Breast epithelium (tissue), 4 donors: ENCODE measurements around the gene CEP290. TPM values are rescaled to one million over a fixed set of nuclear protein-coding genes. Genes with fewer than 3 reads are reported as not detected.
"Not testable (repeated sequence)": the region's sequence is repeated elsewhere in the genome, so short reads cannot be mapped to it uniquely, and the experiment has no call there.

Experiments used
- DNase-seq, 2 donors: peaks; one replicate each; pipeline ENCODE4 v3.0.0-alpha.2; 2019; ENCODE audit warnings: low spot score in 2 of 2
- H3K27ac ChIP-seq, 2 donors: fragments of 200-600 bp; sonication (generic) in 1 of 2; one replicate each; pipeline ENCODE4 v1.5.1; 2016 to 2019; ENCODE audit warnings: mild to moderate bottlenecking in 1 of 2
- H3K27me3 ChIP-seq, 2 donors: fragments of 200-600 bp; sonication (generic) in 1 of 2; one replicate each; pipeline versions ENCODE4 v1.5.1 to v1.6.0; 2017 to 2019; ENCODE audit warnings: control low read depth in 1 of 2, mild to moderate bottlenecking in 1 of 2
- H3K36me3 ChIP-seq: fragments of 200-600 bp; one replicate; pipeline ENCODE4 v1.5.1; 2019
- H3K4me1 ChIP-seq, 2 donors: fragments of 200-600 bp; sonication (generic); one replicate each; pipeline ENCODE4 v1.5.1; 2016 to 2019; ENCODE audit warnings: control low read depth in 1 of 2
- H3K4me3 ChIP-seq, 3 donors: fragments of 200-600 bp; sonication (generic); 1 replicate in 2 of 3; 2 replicates in 1 of 3; pipeline ENCODE4 v1.5.1; 2016 to 2019; ENCODE audit warnings: mild to moderate bottlenecking in 3 of 3, moderate library complexity in 2 of 3
- H3K9me3 ChIP-seq, 2 donors: fragments of 200-600 bp; sonication (generic) in 1 of 2; one replicate each; pipeline ENCODE4 v1.5.1; 2016 to 2019; ENCODE audit warnings: control low read depth in 1 of 2
- POLR2A ChIP-seq: fragments of 450-650 bp; IDR thresholded peaks from one replicate; pipeline ENCODE4 v1.6.1; 2016; ENCODE audit warnings: antibody characterized with exemption, mild to moderate bottlenecking, moderate library complexity
- POLR2AphosphoS5 ChIP-seq, 3 donors: sonication (generic); formaldehyde crosslinking; IDR thresholded peaks; one replicate each; pipeline ENCODE4 v1.6.1; 2017; ENCODE audit warnings: antibody characterized with exemption in 3 of 3
- intact Hi-C: fragments of 100-400 bp; cut with DNase I; formaldehyde crosslinking; loops from one replicate; pipeline ENCODE4 v1.15.1; 2023; ENCODE audit warnings: low total_unique reads
- total RNA-seq, 3 donors: library from RNA; depleted of rRNA; stranded (reverse); fragments of >200 nt; gene quantifications; one replicate each; pipeline ENCODE4 v1.1.0, GENCODE V29; 2016
- TF ChIP-seq, protein P1 (sequence below), 3 donors: fragments of 450-650 bp; IDR thresholded peaks; one replicate each; pipeline ENCODE4 v1.5.1; 2016 to 2017; ENCODE audit warnings: antibody characterized with exemption in 3 of 3, mild to moderate bottlenecking in 3 of 3, moderate library complexity in 3 of 3

The CEP290 gene
- total RNA-seq, 3 donors from 2014 or later: 16.6 to 27.1 (median 24.6) TPM

DNA sequence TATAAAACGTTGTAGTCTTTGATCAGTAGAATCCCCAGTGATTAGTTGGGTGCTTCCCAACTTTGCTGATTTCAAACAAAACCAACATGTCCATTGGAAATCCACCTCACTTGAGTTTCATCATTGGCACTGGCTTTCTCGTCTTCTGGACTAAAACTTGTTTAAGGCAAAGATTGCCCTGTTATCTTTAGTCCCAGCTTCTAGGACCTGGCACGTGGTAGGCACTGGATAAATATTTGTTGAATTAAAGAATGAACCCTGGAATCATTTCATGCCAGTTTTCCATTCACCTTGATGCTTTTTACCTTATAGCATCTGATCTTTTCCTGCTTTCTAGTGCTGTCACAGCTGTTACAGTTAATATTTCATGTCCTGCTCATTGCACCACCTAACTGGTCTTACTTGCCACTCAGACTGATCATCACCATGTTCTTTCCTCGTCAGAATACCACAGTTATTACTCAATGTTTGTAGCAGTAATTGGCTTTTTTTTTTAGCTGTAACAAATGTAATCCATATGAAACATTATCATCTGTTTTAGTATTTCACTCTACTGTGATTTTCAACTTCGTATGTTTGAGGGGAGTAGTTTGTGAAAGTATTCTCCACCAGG lies 105.4 kb downstream of the CEP290 start:
- Histone ChIP-seq H3K4me1 (no peaks in the 10 kb centered on the region), H3K36me3 (no peaks in the 10 kb centered on the region), H3K4me3 (peak overlapping the region; percentile 55 to 91 (median 76)), H3K9me3 (no peaks in the 10 kb centered on the region), H3K27ac (no peak overlapping the region), H3K27me3 (no peaks in the 10 kb centered on the region)
- intact Hi-C loops: no loop called here
- TF ChIP-seq POLR2AphosphoS5 (IDR thresholded peaks at IDR 0.05): no peak
- TF ChIP-seq POLR2A: no peak
- TF ChIP-seq, protein P1, sequence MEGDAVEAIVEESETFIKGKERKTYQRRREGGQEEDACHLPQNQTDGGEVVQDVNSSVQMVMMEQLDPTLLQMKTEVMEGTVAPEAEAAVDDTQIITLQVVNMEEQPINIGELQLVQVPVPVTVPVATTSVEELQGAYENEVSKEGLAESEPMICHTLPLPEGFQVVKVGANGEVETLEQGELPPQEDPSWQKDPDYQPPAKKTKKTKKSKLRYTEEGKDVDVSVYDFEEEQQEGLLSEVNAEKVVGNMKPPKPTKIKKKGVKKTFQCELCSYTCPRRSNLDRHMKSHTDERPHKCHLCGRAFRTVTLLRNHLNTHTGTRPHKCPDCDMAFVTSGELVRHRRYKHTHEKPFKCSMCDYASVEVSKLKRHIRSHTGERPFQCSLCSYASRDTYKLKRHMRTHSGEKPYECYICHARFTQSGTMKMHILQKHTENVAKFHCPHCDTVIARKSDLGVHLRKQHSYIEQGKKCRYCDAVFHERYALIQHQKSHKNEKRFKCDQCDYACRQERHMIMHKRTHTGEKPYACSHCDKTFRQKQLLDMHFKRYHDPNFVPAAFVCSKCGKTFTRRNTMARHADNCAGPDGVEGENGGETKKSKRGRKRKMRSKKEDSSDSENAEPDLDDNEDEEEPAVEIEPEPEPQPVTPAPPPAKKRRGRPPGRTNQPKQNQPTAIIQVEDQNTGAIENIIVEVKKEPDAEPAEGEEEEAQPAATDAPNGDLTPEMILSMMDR (IDR thresholded peaks at IDR 0.05): no peak
- no peak for DNase-seq

DNA sequence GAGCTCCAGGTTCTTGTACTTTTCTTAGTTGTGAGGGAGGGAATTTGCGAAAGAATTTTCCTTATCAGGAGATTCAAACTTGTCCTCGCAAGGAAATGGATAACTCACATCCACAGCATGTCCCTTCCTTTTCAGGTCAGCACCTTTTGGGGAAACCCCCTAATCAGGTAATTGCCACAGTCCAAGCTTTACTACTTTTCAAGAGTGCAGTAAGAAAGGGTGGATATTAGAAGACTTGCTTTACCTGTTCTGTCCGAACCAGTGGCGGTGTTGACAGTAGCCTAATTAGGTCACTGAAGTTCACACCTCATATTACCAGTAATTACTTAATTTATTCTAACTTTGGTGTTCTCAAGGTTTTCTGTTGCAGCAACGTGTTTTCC lies 106.0 kb downstream of the CEP290 start:
- H3K27ac ChIP-seq: peak overlapping the region; percentile 62 to 81

DNA sequence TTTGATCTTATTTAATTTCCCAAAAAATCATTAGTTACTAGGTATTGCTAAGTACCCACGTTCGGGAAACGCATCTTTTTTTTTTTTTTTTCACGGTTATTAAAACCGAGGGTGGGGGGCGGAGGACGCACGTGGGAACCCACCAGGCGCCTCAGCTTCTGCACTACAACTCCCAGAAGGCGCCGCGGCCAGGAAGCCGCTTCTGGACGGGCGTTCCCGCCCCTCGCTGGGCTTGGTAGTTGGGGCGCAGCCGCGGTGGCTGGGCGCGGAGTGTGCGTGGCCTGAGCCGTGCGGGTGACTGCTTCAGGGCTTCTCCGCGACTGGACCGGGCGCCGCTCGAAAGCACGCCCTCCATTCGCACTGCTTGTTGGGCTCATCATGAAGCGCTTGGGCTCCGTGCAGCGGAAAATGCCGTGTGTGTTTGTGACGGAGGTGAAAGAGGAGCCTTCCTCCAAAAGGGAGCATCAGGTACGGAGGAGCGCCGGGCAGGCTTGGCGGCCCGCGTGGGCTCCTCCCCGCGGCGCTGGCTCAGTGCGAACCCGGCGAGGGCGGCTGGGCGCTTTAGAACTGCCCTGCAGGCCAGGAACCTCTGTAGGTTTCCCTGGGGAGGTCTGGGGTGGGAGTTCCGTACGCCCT lies 106.5 kb downstream of the CEP290 start:
- H3K4me1 ChIP-seq: no peaks in the 10 kb centered on the region
- H3K27ac ChIP-seq: peak overlapping the region; percentile 62 to 81
- no peaks in the 10 kb centered on the region for H3K36me3 ChIP-seq
- H3K27me3 ChIP-seq: no peaks in the 10 kb centered on the region
- TF ChIP-seq POLR2A (peak; percentile 36), POLR2AphosphoS5 (IDR thresholded peaks at IDR 0.05) (peak; percentile 67 to 77 (median 75))
- TF ChIP-seq, protein P1 (IDR thresholded peaks at IDR 0.05): no peak
- intact Hi-C loops: no loop called here
- DNase-seq: peak; percentile 80 to 83
- peak overlapping the region; percentile 55 to 91 (median 76) for H3K4me3 ChIP-seq
- H3K9me3 ChIP-seq: no peaks in the 10 kb centered on the region

More for the DNA sequence above, 106.0 kb downstream of the CEP290 start:
- H3K36me3 ChIP-seq: no peaks in the 10 kb centered on the region
- DNase-seq: no peak
- no peaks in the 10 kb centered on the region for H3K27me3 ChIP-seq
- no peaks in the 10 kb centered on the region for H3K4me1 ChIP-seq
- no peaks in the 10 kb centered on the region for H3K9me3 ChIP-seq
- TF ChIP-seq POLR2A (no peak), POLR2AphosphoS5 (IDR thresholded peaks at IDR 0.05) (no peak)
- TF ChIP-seq, protein P1 (IDR thresholded peaks at IDR 0.05): no peak
- intact Hi-C loops: no loop called here
- H3K4me3 ChIP-seq: peak overlapping the region; percentile 55 to 91 (median 76)

DNA sequence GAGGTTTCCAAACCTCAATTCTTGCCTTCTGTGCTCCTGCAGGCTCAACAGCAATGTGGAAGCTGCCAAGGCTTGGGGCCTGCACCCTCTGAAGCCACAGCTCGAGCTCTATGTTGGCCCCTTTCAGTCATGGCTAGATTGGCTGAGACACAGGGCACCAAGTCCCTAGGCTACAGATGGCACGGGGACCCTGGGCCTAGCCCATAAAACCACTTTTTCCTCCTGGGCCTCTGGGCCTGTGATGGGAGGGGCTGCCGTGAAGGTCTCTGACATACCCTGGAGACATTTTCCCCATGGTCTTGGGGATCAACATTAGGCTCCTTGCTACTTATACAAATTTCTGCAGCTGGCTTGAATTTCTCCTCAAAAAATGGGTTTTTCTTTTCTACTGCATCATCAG lies 110.7 kb downstream of the CEP290 start:
- DNase-seq, H3K27me3 ChIP-seq, H3K4me3 ChIP-seq, H3K9me3 ChIP-seq, H3K36me3 ChIP-seq, H3K4me1 ChIP-seq, intact Hi-C loops, H3K27ac ChIP-seq: not testable (repeated sequence)

DNA sequence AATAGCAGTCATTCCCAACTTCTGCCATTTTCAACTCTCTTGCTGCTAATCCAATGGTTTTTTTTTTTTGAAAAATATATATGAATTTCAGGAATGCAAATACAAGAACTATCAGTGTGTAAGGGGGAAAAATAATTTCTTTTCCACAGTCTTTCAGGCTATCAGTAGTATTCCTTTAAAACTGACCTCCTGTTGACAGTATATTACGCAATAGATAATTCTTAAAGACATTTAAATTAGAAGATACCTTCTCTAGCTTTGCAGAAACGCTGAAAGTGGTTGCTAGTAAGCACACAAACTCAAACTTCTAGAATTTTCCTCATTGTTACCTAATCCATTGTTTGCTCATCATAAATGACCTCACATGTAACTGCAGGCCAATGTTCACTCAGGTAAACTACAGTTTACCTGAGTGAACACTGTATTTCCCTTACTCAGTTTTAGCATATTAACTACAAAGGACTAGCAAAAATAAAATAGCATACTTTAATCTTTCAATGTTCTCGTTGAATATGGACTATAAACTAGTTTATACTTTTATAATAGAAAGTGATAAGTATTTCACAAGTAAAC lies 112.7 kb downstream of the CEP290 start, which contains the start of gene C12orf50:
TSS of gene C12orf50 (minus strand) at position 309 of the 573 bp plus-strand sequence. CDS start 2,439 bp downstream, outside the sequence.
- intact Hi-C loops: no loop called here
- DNase-seq: no peak
- Histone ChIP-seq H3K27ac (no peak within 1 kb of the TSS), H3K9me3 (no peaks in the 10 kb centered on the region), H3K36me3 (no peaks in the 10 kb centered on the region), H3K27me3 (no peaks in the 10 kb centered on the region), H3K4me1 (no peaks in the 10 kb centered on the region), H3K4me3 (no peak within 1 kb of the TSS)
- no peak for TF ChIP-seq POLR2A
- no peak for TF ChIP-seq POLR2AphosphoS5 (IDR thresholded peaks at IDR 0.05)
- TF ChIP-seq, protein P1 (IDR thresholded peaks at IDR 0.05): no peak
